ENCODE results near the gene ERV3-1.
"Not testable (repeated sequence)": the region's sequence is repeated elsewhere in the genome, so short reads cannot be mapped to it uniquely, and the experiment has no call there.

ERV3-1 gene

DNA sequence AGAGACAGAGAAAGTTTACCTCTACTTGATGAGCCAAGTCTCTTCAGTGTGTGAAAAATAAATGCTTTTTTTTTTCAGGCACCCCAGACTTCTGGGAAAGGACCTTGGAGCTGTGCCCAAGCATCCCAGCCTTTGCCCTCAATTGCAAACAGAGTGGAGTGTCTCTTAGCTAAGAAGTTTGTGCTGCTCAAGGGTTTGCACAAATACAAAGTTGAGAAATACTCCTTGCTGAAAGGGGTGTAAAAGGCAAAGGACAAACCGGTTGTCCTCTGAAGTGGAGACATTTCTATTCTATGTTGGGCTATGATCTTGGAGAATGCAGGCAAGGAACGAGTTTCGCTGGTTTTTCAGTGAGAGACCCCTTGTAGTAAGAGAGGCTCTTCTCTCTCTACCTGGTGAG, 14.5 kb upstream of the ERV3-1 start:
- H3K4me3 ChIP-seq (ENCODE audit: low read depth, low read length); DNase-seq (ENCODE audit: low read depth, low spot score); in situ Hi-C loops (cut with HindIII; ENCODE audit: low sequenced_read_pairs): not testable (repeated sequence)

DNA sequence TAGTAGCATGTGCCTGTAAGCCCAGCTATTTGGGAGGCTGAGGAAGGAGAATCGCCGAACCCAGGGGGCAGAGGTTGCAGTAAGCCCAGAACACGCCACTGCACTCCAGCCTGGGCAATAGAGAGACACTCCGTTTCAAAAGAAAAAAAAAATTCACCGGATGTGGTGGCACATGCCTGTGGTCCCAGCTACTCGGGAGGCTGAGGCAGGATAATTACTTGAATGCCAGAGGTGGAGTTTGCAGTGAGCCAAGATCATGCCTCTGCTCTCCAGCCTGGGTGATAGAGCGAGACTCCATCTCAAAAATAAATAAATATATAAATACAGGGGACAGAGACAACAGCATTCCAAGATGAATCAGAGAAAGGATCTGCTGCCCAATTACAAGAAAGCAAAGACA, 3.4 kb upstream of the ERV3-1 start:
- in situ Hi-C loops (cut with HindIII; ENCODE audit: low sequenced_read_pairs); DNase-seq (ENCODE audit: low read depth, low spot score); H3K4me3 ChIP-seq (ENCODE audit: low read depth, low read length): not testable (repeated sequence)

DNA sequence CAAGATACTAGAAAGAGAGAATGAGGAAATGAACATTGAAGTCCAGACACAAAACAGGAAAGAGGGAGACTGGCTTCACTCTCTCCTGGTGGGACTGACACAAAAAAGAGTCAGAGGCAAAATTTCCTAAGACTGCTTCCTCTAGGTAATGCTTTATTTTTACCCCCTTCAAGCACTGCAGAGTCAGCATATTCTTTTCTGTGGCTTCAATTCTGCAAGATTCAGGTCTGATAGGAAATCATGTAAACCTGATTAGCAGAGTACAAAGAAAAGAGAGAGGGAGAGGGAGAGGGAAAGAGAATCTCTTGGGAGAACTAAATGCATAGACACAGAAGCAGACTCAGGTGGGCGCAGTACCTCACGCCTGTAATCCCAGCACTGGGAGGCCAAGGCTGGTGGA, 2.9 kb upstream of the ERV3-1 start:
- H3K4me3 ChIP-seq (ENCODE audit: low read depth, low read length); DNase-seq (ENCODE audit: low read depth, low spot score); in situ Hi-C loops (cut with HindIII; ENCODE audit: low sequenced_read_pairs): not testable (repeated sequence)

DNA sequence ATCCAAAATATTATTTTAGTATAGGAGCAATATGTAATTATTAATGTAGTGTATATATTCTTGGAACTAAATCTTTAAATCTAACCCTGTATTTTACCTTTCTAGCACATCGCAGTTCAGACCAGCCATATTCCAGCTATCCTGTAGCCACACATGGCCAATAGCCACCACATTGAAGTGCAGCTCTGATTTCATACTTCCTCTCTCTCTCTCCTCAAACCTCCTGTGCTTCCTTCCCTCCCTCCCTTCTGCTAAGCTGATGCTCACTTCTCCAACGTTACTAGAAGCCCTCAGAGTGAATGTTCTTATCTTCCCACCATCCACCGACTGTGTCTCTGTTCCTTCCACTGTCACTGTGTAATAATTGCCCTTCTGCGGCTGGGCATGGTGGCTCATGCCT, 549 bp upstream of the ERV3-1 start:
- in situ Hi-C loops (cut with HindIII; ENCODE audit: low sequenced_read_pairs); DNase-seq (ENCODE audit: low read depth, low spot score); H3K4me3 ChIP-seq (ENCODE audit: low read depth, low read length): not testable (repeated sequence)

DNA sequence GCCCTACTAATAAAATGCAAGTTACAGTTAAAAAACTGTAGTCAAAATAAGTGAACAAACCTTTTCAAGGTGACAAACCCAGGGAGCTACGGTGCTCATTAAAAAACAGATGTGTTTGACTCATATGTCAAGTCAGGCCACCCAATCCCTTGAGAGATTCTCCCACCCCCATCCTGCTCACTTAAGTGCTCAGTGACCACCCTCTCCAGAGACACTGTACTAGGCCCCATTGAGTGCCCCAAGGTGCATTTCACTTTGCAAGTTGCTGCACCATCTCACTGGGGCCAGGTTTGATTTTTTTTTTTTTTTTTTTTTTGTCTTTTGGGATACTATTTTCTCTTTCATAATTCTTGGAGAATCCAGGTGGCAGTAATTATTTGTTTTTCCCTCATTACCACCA, 1.9 kb downstream of the ERV3-1 start:
- DNase-seq (ENCODE audit: low read depth, low spot score) = no peak
- in situ Hi-C loops (cut with HindIII; ENCODE audit: low sequenced_read_pairs) = no loop called here
- no peak overlapping the region for H3K4me3 ChIP-seq (ENCODE audit: low read depth, low read length)
- TF ChIP-seq, protein P1, sequence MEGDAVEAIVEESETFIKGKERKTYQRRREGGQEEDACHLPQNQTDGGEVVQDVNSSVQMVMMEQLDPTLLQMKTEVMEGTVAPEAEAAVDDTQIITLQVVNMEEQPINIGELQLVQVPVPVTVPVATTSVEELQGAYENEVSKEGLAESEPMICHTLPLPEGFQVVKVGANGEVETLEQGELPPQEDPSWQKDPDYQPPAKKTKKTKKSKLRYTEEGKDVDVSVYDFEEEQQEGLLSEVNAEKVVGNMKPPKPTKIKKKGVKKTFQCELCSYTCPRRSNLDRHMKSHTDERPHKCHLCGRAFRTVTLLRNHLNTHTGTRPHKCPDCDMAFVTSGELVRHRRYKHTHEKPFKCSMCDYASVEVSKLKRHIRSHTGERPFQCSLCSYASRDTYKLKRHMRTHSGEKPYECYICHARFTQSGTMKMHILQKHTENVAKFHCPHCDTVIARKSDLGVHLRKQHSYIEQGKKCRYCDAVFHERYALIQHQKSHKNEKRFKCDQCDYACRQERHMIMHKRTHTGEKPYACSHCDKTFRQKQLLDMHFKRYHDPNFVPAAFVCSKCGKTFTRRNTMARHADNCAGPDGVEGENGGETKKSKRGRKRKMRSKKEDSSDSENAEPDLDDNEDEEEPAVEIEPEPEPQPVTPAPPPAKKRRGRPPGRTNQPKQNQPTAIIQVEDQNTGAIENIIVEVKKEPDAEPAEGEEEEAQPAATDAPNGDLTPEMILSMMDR (IDR thresholded peaks at IDR 0.05; ENCODE audit: low read depth, low read length) = no peak

DNA sequence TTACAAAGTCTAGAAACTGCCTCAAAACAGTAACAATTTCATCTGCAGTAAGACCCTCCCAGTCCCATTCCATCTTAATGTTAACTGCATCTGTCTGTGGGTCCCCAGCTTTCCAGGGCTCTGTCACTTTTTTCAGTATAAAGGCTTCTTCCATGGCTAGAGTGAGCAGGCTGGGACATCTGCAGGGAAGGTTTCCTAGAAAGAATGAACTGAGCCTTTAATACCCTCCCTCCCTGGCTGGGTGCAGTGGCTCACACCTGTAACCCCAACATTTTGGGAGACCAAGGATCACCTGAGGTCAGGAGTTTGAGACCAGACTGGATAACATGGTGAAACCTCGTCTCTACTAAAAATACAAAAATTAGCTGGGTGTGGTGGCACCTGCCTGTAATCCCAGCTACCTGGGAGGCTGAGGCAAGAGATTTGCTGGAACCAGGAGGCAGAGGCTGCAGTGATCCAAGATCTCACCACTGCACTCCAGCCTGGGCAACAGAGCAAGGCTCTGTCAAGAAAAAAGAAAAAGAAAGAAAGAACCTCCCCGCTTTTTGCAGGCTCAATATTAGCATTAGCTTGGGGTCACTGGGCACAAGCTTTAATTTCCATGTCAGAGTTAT, 3.4 kb downstream of the ERV3-1 start:
- TF ChIP-seq, protein P1 (IDR thresholded peaks at IDR 0.05; ENCODE audit: low read depth, low read length) = no peak
- in situ Hi-C loops (cut with HindIII; ENCODE audit: low sequenced_read_pairs) = no loop called here
- no peak for DNase-seq (ENCODE audit: low read depth, low spot score)
- no peak overlapping the region for H3K4me3 ChIP-seq (ENCODE audit: low read depth, low read length)

DNA sequence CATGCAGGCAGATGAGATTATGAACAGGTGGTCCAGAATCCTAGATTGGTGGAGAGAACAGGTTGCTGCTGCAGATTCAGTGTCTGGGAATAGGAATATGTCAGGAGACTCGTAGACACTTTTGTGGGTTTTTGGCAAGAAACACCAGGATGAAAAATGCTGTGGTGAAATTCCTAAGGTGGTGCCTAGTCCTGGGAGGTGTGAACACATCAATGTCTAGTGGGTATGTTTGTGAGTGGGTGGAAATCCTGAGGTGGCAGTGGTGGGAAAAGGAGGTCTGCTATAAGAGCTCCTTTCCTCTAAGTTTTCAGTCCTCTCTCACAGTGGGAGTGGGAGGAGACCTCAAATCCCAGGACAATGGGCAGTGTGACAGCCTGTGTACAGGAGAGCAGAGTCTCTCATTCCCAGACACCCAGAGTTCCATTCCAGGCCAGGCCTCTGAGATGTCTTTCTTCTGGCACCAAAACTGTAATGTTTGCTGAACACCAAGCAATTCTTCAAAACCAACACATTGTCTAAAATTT, 5.1 kb downstream of the ERV3-1 start:
- in situ Hi-C loops (cut with HindIII; ENCODE audit: low sequenced_read_pairs) = no loop called here

DNA sequence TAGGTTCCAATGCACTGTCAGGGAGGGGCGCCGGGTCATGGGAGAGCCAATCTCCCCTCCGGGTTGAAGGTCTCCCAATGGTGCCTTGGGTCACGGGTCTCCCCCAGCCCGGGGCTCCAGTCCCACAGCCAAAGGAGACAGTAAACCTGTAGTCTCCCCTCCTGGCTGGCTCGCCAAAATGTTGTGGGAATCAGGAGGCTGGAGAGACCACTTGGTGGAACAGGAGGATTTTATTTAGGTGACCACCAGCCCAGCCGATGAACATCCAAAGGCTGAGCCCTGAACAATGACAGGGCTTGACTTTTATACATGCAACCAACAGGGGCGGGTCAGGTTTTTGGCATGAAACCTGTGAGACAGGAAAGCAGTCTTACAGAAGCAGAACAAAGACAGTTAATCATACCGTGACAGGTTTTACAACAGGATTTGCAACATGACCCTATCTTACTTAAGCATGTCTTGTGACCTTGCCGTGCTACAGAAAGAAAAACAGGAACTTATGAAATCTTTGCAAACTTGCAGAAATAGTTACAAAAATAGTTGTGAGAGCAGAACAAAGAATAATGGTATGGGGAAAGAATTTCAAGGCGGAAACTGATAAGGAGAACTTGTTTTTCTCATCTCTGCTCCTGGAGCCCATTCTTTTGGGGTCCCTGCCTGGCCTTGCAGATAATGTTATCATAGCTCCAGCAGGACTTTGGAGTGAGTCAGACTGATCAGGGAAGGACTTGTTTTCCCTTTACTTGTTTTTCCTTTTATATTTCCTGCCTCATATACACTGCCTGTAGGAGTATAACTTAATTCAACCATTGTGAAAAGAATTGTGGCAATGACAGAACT, 7.1 kb downstream of the ERV3-1 start:
- H3K4me3 ChIP-seq (ENCODE audit: low read depth, low read length) = no peak overlapping the region
- TF ChIP-seq, protein P1 (IDR thresholded peaks at IDR 0.05; ENCODE audit: low read depth, low read length) = no peak
- DNase-seq (ENCODE audit: low read depth, low spot score) = peak; percentile 15
- in situ Hi-C loops (cut with HindIII; ENCODE audit: low sequenced_read_pairs) = no loop called here

More for the DNA sequence above, 5.1 kb downstream of the ERV3-1 start:
- DNase-seq (ENCODE audit: low read depth, low spot score) = no peak
- no peak overlapping the region for H3K4me3 ChIP-seq (ENCODE audit: low read depth, low read length)
- TF ChIP-seq, protein P1 (IDR thresholded peaks at IDR 0.05; ENCODE audit: low read depth, low read length) = no peak

All from astrocyte of the spinal cord (primary cell).